Pancreas (tissue), 10 donors: ENCODE results near the gene CDS2. TPM values are rescaled to one million over a fixed set of nuclear protein-coding genes. Genes with fewer than 3 reads are reported as not detected.

Experiments used
- ATAC-seq, 4 donors: fragments of 200-7000 bp; cut with Tn5 transposase; one replicate each; pipeline versions ENCODE4 v1.8.0 to v1.9.1; 2020; ENCODE audit warnings: mild to moderate bottlenecking in 4 of 4, moderate library complexity in 4 of 4
- DNase-seq, 6 donors: peaks; one replicate each; pipeline ENCODE4 v3.0.0-alpha.2; 2020
- FAIRE-seq: peaks from 2 replicates; lab custom pipeline; 2012; peaks lifted over from hg19 to GRCh38; lab: Jason Lieb, UNC
- H3K27ac ChIP-seq, 4 donors: fragments of 200-600 bp; sonication (generic); 1 replicate in 3 of 4; 2 replicates in 1 of 4; pipeline versions ENCODE4 v1.5.0 to v1.8.0; 2020
- H3K27me3 ChIP-seq, 4 donors: fragments of 200-600 bp; one replicate each; pipeline ENCODE4 v1.8.0; 2021
- H3K36me3 ChIP-seq, 3 donors: fragments of 200-600 bp; sonication (generic) in 1 of 3; one replicate each; pipeline versions ENCODE4 v1.5.0 to v1.8.0; 2020 to 2021
- H3K4me1 ChIP-seq, 3 donors: fragments of 200-600 bp; one replicate each; pipeline ENCODE4 v1.8.0; 2021
- H3K4me3 ChIP-seq, 4 donors: fragments of 200-600 bp; sonication (generic) in 2 of 4; one replicate each; pipeline versions ENCODE4 v1.5.0 to v1.8.0; 2020 to 2021
- H3K9me3 ChIP-seq, 4 donors: fragments of 200-600 bp; one replicate each; pipeline ENCODE4 v1.8.0; 2021
- CTCF ChIP-seq, 4 donors: fragments of 200-600 bp; sonication (generic) in 3 of 4; IDR thresholded peaks; one replicate each; pipeline versions ENCODE4 v1.5.0 to v1.8.0; 2021; ENCODE audit warnings: antibody characterized with exemption in 4 of 4
- WGBS, 2 donors: extraction: QIAGEN DNeasy Blood & Tissue Kit; methylation state at CpG; one replicate each; pipeline ENCODE4 v1.1.7; 2013; 5-methylcytosine and 5-hydroxymethylcytosine counted together
- intact Hi-C, 3 donors: fragments of 100-400 bp; cut with DNase I; formaldehyde crosslinking; loops; one replicate each; pipeline versions ENCODE4 v1.11.1 to v1.14.2; 2022
- polyA plus RNA-seq, 2 donors: library from polyadenylated mRNA; stranded (reverse); fragments of 200-250 nt; gene quantifications; one replicate each; pipeline ENCODE4 v1.2.3, GENCODE V29; 2013
- total RNA-seq, 6 donors: library from RNA; stranded (reverse); fragmentation: NEBNext Ultra II Directional in 4 of 6; extraction: Animal tissue kit (Norgen Biotek cat#: 25700) in 4 of 6; gene quantifications; one replicate each; pipeline versions ENCODE4 v1.2.1 to v1.2.4, GENCODE V29; 2021 to 2023
- donor health status: healthy with polysubstance abuse.
- donor health status: DM: no; HTN: no; CAD: no; lungs with moderate emphysema.
- donor health status: DM: no; HTN: no; CAD: no.
- donor health status: control.
- donor health status: control.
- donor health status: Bipolar disorder and iron deficiency.
- donor health status: DM: yes; HTN: yes; CAD: no.
- donor health status: DM: no; HTN: no; CAD: no.
- donor health status: DM: no; HTN: no; CAD: no.
- donor health status: DM: yes; HTN: yes; CAD: no.

Gene CDS2
- total and polyA plus RNA-seq, 8 donors = 4.6 to 27.1 (median 14.6) TPM

- 93 to 94% methylated on average over 5 of the region's 5 CpGs for WGBS, 2 donors
- DNase-seq (no peak), ATAC-seq (no peak), FAIRE-seq (no peak)
- no peaks in the 10 kb centered on the region for H3K27me3 ChIP-seq
- no peaks in the 10 kb centered on the region for H3K9me3 ChIP-seq
- H3K4me3 ChIP-seq = no peak overlapping the region
- no peaks in the 10 kb centered on the region for H3K36me3 ChIP-seq
- H3K4me1 ChIP-seq = peaks cover 0 to 7% (median 3%) of the 10 kb centered on the region in 3 donors
- TF ChIP-seq CTCF (IDR thresholded peaks at IDR 0.05) = no peak
- no peak overlapping the region for H3K27ac ChIP-seq
- intact Hi-C loops = no loop called here
Measured at GRCh38 chr20:5143851-5144250, 17.0 kb downstream of the CDS2 start.

- no peak for DNase-seq
- Histone ChIP-seq H3K27ac (no peak overlapping the region), H3K4me3 (no peak overlapping the region), H3K4me1 (peaks cover 0 to 7% (median 3%) of the 10 kb centered on the region in 3 donors), H3K36me3 (no peaks in the 10 kb centered on the region), H3K9me3 (no peaks in the 10 kb centered on the region), H3K27me3 (no peaks in the 10 kb centered on the region)
- FAIRE-seq = no peak
- 86 to 96% methylated on average over 5 of the region's 5 CpGs for WGBS, 2 donors
- TF ChIP-seq CTCF (IDR thresholded peaks at IDR 0.05) = no peak
- intact Hi-C loops = no loop called here
- ATAC-seq = no peak
Measured at GRCh38 chr20:5145365-5146098, 18.7 kb downstream of the CDS2 start.

GRCh38 chr20:5146099-5146668, 19.4 kb downstream of the CDS2 start:
- no peak for ATAC-seq
- H3K27ac ChIP-seq = no peak overlapping the region

GRCh38 chr20:5146871-5147592, 20.2 kb downstream of the CDS2 start:
- Histone ChIP-seq H3K36me3 (no peaks in the 10 kb centered on the region), H3K9me3 (no peaks in the 10 kb centered on the region), H3K27me3 (no peaks in the 10 kb centered on the region), H3K27ac (no peak overlapping the region), H3K4me3 (no peak overlapping the region), H3K4me1 (peaks cover 0 to 7% (median 3%) of the 10 kb centered on the region in 3 donors)
- 64 to 76% methylated on average over 2 of the region's 2 CpGs for WGBS, 2 donors
- intact Hi-C loops = no loop called here
- no peak for DNase-seq
- no peak for TF ChIP-seq CTCF (IDR thresholded peaks at IDR 0.05)
- peak in 1 of 4 donors; percentile 32 for ATAC-seq
- no peak for FAIRE-seq

More at GRCh38 chr20:5146099-5146668, 19.4 kb downstream of the CDS2 start:
- intact Hi-C loops = no loop called here
- Histone ChIP-seq H3K9me3 (no peaks in the 10 kb centered on the region), H3K36me3 (no peaks in the 10 kb centered on the region), H3K4me3 (no peak overlapping the region), H3K4me1 (peaks cover 0 to 7% (median 3%) of the 10 kb centered on the region in 3 donors), H3K27me3 (no peaks in the 10 kb centered on the region)
- no peak for FAIRE-seq
- WGBS, 2 donors = 86 to 93% methylated on average over 6 of the region's 6 CpGs
- no peak for DNase-seq
- no peak for TF ChIP-seq CTCF (IDR thresholded peaks at IDR 0.05)
